T-helper 2 cell (primary cell): Measurements from ENCODE around the gene GALNT12.

Source experiments
- DNase-seq, 5 experiments: peaks; one replicate each; pipeline versions ENCODE4 v3.0.0 to v3.0.0-alpha.2; 2012 to 2022

GALNT12 gene

GRCh38 chr9:98882569-98882923 lies 75.1 kb downstream of the GALNT12 start:
- DNase-seq, result no peak

GRCh38 chr9:98883276-98883675 lies 75.8 kb downstream of the GALNT12 start:
- DNase-seq, result no peak

GRCh38 chr9:98884849-98885248 lies 77.4 kb downstream of the GALNT12 start:
- no peak for DNase-seq

GRCh38 chr9:98885575-98886295 lies 78.3 kb downstream of the GALNT12 start:
- DNase-seq, result no peak

- no peak for DNase-seq
These were observed 79.3 kb downstream of the GALNT12 start for GRCh38 chr9:98886691-98887229.

- no peak for DNase-seq
These were observed 80.5 kb downstream of the GALNT12 start for GRCh38 chr9:98887918-98888510.

GRCh38 chr9:98888801-98889421 lies 81.4 kb downstream of the GALNT12 start:
- no peak for DNase-seq

GRCh38 chr9:98890256-98890655 lies 82.8 kb downstream of the GALNT12 start:
- no peak for DNase-seq

GRCh38 chr9:98892288-98892687 lies 84.8 kb downstream of the GALNT12 start:
- no peak for DNase-seq

- DNase-seq, result no peak
These were observed 85.2 kb downstream of the GALNT12 start for GRCh38 chr9:98892690-98893089.

- DNase-seq, result no peak
These were observed 86.7 kb downstream of the GALNT12 start for GRCh38 chr9:98894171-98894570.

GRCh38 chr9:98894761-98895160 lies 87.3 kb downstream of the GALNT12 start:
- DNase-seq, result no peak

- no peak for DNase-seq
These were observed 89.2 kb downstream of the GALNT12 start for GRCh38 chr9:98896632-98897031.

GRCh38 chr9:98897745-98898144 lies 90.3 kb downstream of the GALNT12 start:
- no peak for DNase-seq

- DNase-seq, result peak in 1 of 5 experiments; percentile 18
These were observed 92.1 kb downstream of the GALNT12 start for GRCh38 chr9:98899408-98900056.
